ENCODE data around the gene CERS3.

- TF ChIP-seq CTCF (conservative IDR thresholded peaks at IDR 0.05 in 1 of 2, IDR thresholded peaks at IDR 0.05 in 1 of 2; ENCODE audit: extremely low read depth in 1 of 2, insufficient read depth in 1 of 2, low read depth in 1 of 2, low read length in 2 of 2) = no peak
- TF ChIP-seq EZH2 (IDR thresholded peaks at IDR 0.05; ENCODE audit: borderline replicate concordance, low read length) = no peak
Measured at GRCh38 chr15:100553468-100553867, 24.7 kb upstream of the CERS3 start.
